A673 (cell line): ENCODE results near the gene SMAD3. TPM values are rescaled to one million over a fixed set of nuclear protein-coding genes. Genes with fewer than 3 reads are reported as not detected.

Experiments
- BruUV-seq: library from RNA; stranded (reverse); fragments of 400-500 nt; replicated peaks from 2 replicates; lab custom pipeline; 2021; lab: Mats Ljungman, UMichigan
- CTCF ChIA-PET: fragments of 300-600 bp; sonication (Branson Sonifier 250); formaldehyde crosslinking; loops from one replicate; lab custom pipeline; 2022; ENCODE audit warnings: antibody characterized with exemption; lab: Charles Lee
- POLR2A ChIA-PET: fragments of 300-600 bp; sonication (Branson Sonifier 250); formaldehyde crosslinking; loops from one replicate; lab custom pipeline; 2022; ENCODE audit warnings: antibody characterized with exemption; ENCODE audit not compliant: low non-redundant PET; lab: Charles Lee
- DNase-seq: peaks from one replicate; pipeline ENCODE4 v3.0.0-alpha.2; 2015; ENCODE audit warnings: low spot score
- H3K27ac ChIP-seq: fragments of 200-600 bp; sonication (generic); 2 replicates; pipeline ENCODE4 v1.5.1; 2016; ENCODE audit warnings: mixed run types, low read depth, mild to moderate bottlenecking, mixed read lengths, antibody characterized with exemption, low read length; ENCODE audit not compliant: poor library complexity, severe bottlenecking
- H3K27me3 ChIP-seq: fragments of 200-600 bp; sonication (generic); replicated peaks from 2 replicates; pipeline ENCODE4 v1.6.1; 2017; ENCODE audit warnings: mixed run types, low read depth, mild to moderate bottlenecking, mixed read lengths, antibody characterized with exemption, low read length; ENCODE audit not compliant: insufficient read depth, poor library complexity
- H3K36me3 ChIP-seq: fragments of 200-600 bp; sonication (generic); 2 replicates; pipeline ENCODE4 v1.6.1; 2016; ENCODE audit warnings: mixed run types, mild to moderate bottlenecking, mixed read lengths, antibody characterized with exemption, low read length; ENCODE audit not compliant: insufficient read depth, poor library complexity, severe bottlenecking
- H3K4me1 ChIP-seq: fragments of 200-600 bp; sonication (generic); 2 replicates; pipeline ENCODE4 v1.6.1; 2017; ENCODE audit warnings: mixed run types, mild to moderate bottlenecking, mixed read lengths, antibody characterized with exemption, low read length; ENCODE audit not compliant: insufficient read depth, poor library complexity, severe bottlenecking
- H3K4me3 ChIP-seq: fragments of 200-600 bp; sonication (generic); 2 replicates; pipeline ENCODE4 v1.5.1; 2016; ENCODE audit warnings: low read depth, mixed run types, mild to moderate bottlenecking, mixed read lengths, low read length; ENCODE audit not compliant: poor library complexity, severe bottlenecking
- H3K9me3 ChIP-seq: fragments of 200-600 bp; sonication (generic); 2 replicates; pipeline ENCODE4 v1.6.1; 2016; ENCODE audit warnings: mixed run types, low read depth, mild to moderate bottlenecking, mixed read lengths, antibody characterized with exemption, low read length; ENCODE audit not compliant: poor library complexity, severe bottlenecking
- EZH2 ChIP-seq: fragments of 200-600 bp; sonication (generic); IDR thresholded peaks from 2 replicates; pipeline ENCODE4 v1.6.1; 2017; ENCODE audit warnings: borderline replicate concordance, low read depth, mild to moderate bottlenecking, mixed read lengths, antibody characterized with exemption, low read length; ENCODE audit not compliant: poor library complexity, severe bottlenecking
- intact Hi-C: fragments of 100-400 bp; cut with micrococcal nuclease; formaldehyde crosslinking; loops from one replicate; pipeline ENCODE4 v1.10.0; 2022; ENCODE audit not compliant: unreplicated experiment
- total RNA-seq: library from RNA; stranded (reverse); gene quantifications from 2 replicates; pipeline ENCODE4 v1.2.3, GENCODE V29; 2021
- TF ChIP-seq, protein P1 (sequence below): fragments of 300-800, 200-600 bp; sonication (generic); conservative IDR thresholded peaks from 2 replicates; pipeline ENCODE4 v1.5.1; 2017; ENCODE audit warnings: low read depth, mild to moderate bottlenecking, antibody characterized with exemption, low read length, moderate library complexity, mixed read lengths

SMAD3 gene
- total RNA-seq, 1 experiment from 2014 or later = 31.0 TPM

GRCh38 chr15:67165254-67166253 lies 100.2 kb downstream of the SMAD3 start:
- DNase-seq = peak; percentile 93
- H3K4me1 ChIP-seq = peaks cover 70% of the 10 kb centered on the region
- intact Hi-C loops = no loop called here
- H3K36me3 ChIP-seq = peaks cover 4% of the 10 kb centered on the region
- no peak overlapping the region for H3K4me3 ChIP-seq
- BruUV-seq = no TSS peak
- no peaks in the 10 kb centered on the region for H3K9me3 ChIP-seq
- TF ChIP-seq, protein P1, sequence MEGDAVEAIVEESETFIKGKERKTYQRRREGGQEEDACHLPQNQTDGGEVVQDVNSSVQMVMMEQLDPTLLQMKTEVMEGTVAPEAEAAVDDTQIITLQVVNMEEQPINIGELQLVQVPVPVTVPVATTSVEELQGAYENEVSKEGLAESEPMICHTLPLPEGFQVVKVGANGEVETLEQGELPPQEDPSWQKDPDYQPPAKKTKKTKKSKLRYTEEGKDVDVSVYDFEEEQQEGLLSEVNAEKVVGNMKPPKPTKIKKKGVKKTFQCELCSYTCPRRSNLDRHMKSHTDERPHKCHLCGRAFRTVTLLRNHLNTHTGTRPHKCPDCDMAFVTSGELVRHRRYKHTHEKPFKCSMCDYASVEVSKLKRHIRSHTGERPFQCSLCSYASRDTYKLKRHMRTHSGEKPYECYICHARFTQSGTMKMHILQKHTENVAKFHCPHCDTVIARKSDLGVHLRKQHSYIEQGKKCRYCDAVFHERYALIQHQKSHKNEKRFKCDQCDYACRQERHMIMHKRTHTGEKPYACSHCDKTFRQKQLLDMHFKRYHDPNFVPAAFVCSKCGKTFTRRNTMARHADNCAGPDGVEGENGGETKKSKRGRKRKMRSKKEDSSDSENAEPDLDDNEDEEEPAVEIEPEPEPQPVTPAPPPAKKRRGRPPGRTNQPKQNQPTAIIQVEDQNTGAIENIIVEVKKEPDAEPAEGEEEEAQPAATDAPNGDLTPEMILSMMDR = no peak
- TF ChIP-seq EZH2 = no peak
- CTCF ChIA-PET = no interaction called here
- H3K27ac ChIP-seq = peak overlapping the region; percentile 80
- POLR2A ChIA-PET = interaction anchor here (0.6 kb wide), 1 partner anchor 1448 kb away, joined by 3 read pairs; no protein-coding TSS in a partner anchor
- H3K27me3 ChIP-seq = no peaks in the 10 kb centered on the region

- H3K36me3 ChIP-seq = peaks cover 4% of the 10 kb centered on the region
- TF ChIP-seq, protein P1 = no peak
- TF ChIP-seq EZH2 = no peak
- peaks cover 62% of the 10 kb centered on the region for H3K4me1 ChIP-seq
- no peaks in the 10 kb centered on the region for H3K27me3 ChIP-seq
- no peak overlapping the region for H3K4me3 ChIP-seq
- POLR2A ChIA-PET = interaction anchor here (0.6 kb wide), 1 partner anchor 1449 kb away, joined by 3 read pairs; no protein-coding TSS in a partner anchor
- BruUV-seq = no TSS peak
- CTCF ChIA-PET = interaction anchor here (0.6 kb wide), 1 partner anchor 20 kb away, joined by 5 read pairs; no protein-coding TSS in a partner anchor
- H3K9me3 ChIP-seq = no peaks in the 10 kb centered on the region
- intact Hi-C loops = no loop called here
- H3K27ac ChIP-seq = peak overlapping the region; percentile 80
- DNase-seq = no peak
Measured at GRCh38 chr15:67166280-67167009, 101.0 kb downstream of the SMAD3 start.

DNA sequence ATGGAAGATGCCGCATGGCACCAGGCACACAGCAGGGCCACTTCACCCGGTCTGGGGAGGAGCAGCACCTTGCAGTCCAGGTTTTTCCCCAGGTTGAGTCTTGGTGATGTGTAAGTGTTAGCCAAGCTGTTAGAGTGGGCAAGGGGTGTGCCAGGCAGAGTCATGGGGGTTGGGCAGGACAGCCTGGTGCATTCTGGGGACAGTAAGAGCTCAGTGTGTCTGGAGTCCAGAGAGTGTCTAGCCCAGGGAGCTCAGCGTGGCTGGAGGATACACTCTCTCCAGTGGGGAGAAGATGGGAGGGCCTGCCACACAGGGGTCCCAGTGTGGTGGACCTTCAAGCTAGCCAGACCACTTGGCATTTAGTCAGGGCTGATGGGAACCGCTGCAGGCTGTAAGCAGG lies 101.7 kb downstream of the SMAD3 start:
- POLR2A ChIA-PET = interaction anchor here (0.6 kb wide), 1 partner anchor 469 kb away, joined by 3 read pairs; no protein-coding TSS in a partner anchor
- TF ChIP-seq EZH2 = no peak
- TF ChIP-seq, protein P1 = no peak
- H3K4me3 ChIP-seq = no peak overlapping the region
- BruUV-seq = no TSS peak
- peak overlapping the region; percentile 38 for H3K27ac ChIP-seq
- no peaks in the 10 kb centered on the region for H3K27me3 ChIP-seq
- no peaks in the 10 kb centered on the region for H3K9me3 ChIP-seq
- intact Hi-C loops = no loop called here
- no peak for DNase-seq
- CTCF ChIA-PET = interaction anchor here (0.6 kb wide), 2 partner anchors 19 to 121 kb away, joined by 5 to 7 read pairs; no protein-coding TSS in a partner anchor
- H3K4me1 ChIP-seq = peaks cover 56% of the 10 kb centered on the region
- H3K36me3 ChIP-seq = peaks cover 4% of the 10 kb centered on the region
